Activated T-cell treated with anti-CD3 and anti-CD28 coated beads, Interleukin-2, amount 50 U/mL, for 72 hours (primary cell): ENCODE measurements around the gene NFIX. TPM values are rescaled to one million over a fixed set of nuclear protein-coding genes. Genes with fewer than 3 reads are reported as not detected.

Source experiments
- ATAC-seq, 2 donors: fragments of 150-1000 bp; cut with Tn5 transposase; replicated peaks in 1 of 2; 2 replicates each; pipeline ENCODE4 v1.10.0; 2021; ENCODE audit warnings: moderate library complexity in 2 of 2, mild to moderate bottlenecking in 1 of 2
- DNase-seq, 2 donors: peaks; one replicate each; pipeline ENCODE4 v3.0.0; 2021 to 2022; ENCODE audit warnings: mixed read lengths in 1 of 2
- H3K27ac Mint-ChIP-seq: one replicate; pipeline ENCODE4 v1.8.0; 2022; ENCODE audit warnings: mild to moderate bottlenecking, moderate library complexity, mixed read lengths
- H3K27me3 Mint-ChIP-seq: one replicate; pipeline ENCODE4 v1.8.0; 2022; ENCODE audit warnings: low read depth, mixed read lengths
- H3K36me3 Mint-ChIP-seq, 2 donors: one replicate each; pipeline ENCODE4 v1.8.0; 2022; ENCODE audit warnings: mixed read lengths in 2 of 2, mild to moderate bottlenecking in 1 of 2; ENCODE audit not compliant: insufficient read depth in 2 of 2
- H3K4me1 Mint-ChIP-seq: one replicate; pipeline ENCODE4 v1.8.0; 2022; ENCODE audit warnings: low read depth, mixed read lengths
- H3K4me3 Mint-ChIP-seq, 2 donors: one replicate each; pipeline ENCODE4 v1.8.0; 2022; ENCODE audit warnings: mild to moderate bottlenecking in 2 of 2, mixed read lengths in 2 of 2, moderate library complexity in 2 of 2
- H3K9me3 Mint-ChIP-seq, 2 donors: one replicate each; pipeline ENCODE4 v1.8.0; 2022; ENCODE audit warnings: mixed read lengths in 2 of 2
- total RNA-seq, 2 donors: library from RNA; stranded (reverse); gene quantifications; one replicate each; pipeline ENCODE4 v1.2.3, GENCODE V29; 2022

Gene NFIX
- total RNA-seq, 2 donors from 2014 or later: 2.2 to 2.8 TPM

DNA sequence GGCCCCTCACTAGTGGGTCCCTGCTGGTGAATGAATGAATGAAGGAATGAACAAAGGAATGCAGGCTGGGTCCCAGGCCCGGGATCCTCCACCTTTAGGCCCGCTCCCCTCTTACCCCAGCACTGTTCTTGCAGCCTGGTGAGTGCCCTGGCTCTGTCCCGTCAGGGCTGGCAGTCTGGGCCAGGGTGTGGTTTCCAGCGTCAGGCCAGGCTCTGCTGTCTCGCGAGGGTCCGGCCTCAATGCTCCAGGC, 107.1 kb downstream of the NFIX start:
- no peak overlapping the region for H3K27ac Mint-ChIP-seq
- peak overlapping the region; percentile 67 to 78 for H3K4me3 Mint-ChIP-seq
- H3K9me3 Mint-ChIP-seq: peaks cover 0 to 5% of the 10 kb centered on the region in 2 donors
- peaks cover 43% of the 10 kb centered on the region for H3K4me1 Mint-ChIP-seq
- DNase-seq: no peak
- peaks cover 12% of the 10 kb centered on the region for H3K27me3 Mint-ChIP-seq
- peaks cover 0 to 5% of the 10 kb centered on the region in 2 donors for H3K36me3 Mint-ChIP-seq
- ATAC-seq: no peak

- ATAC-seq (peak in 1 of 2 donors; percentile 19), DNase-seq (peak in 1 of 2 donors; percentile 65)
- peaks cover 3 to 5% of the 10 kb centered on the region in 2 donors for H3K36me3 Mint-ChIP-seq
- no peak within 1 kb of the TSS for H3K27ac Mint-ChIP-seq
- peaks cover 0 to 5% of the 10 kb centered on the region in 2 donors for H3K9me3 Mint-ChIP-seq
- peak within 1 kb of the TSS; percentile 78 for H3K4me3 Mint-ChIP-seq
- H3K4me1 Mint-ChIP-seq: peaks cover 42% of the 10 kb centered on the region
- peaks cover 10% of the 10 kb centered on the region for H3K27me3 Mint-ChIP-seq
Observed at GRCh38 chr19:13102666-13103580, 107.6 kb downstream of the NFIX start, which contains the start of gene LYL1. TSS of gene LYL1 (minus strand) at chr19:13102858. CDS start at chr19:13101171, 1,687 bp downstream.

GRCh38 chr19:13103581-13104359, 108.5 kb downstream of the NFIX start:
- Mint-ChIP-seq H3K36me3 (peaks cover 3 to 5% of the 10 kb centered on the region in 2 donors), H3K9me3 (peaks cover 0 to 5% of the 10 kb centered on the region in 2 donors), H3K27ac (no peak overlapping the region), H3K4me1 (peaks cover 34% of the 10 kb centered on the region), H3K27me3 (peaks cover 1% of the 10 kb centered on the region), H3K4me3 (peak overlapping the region; percentile 95 to 97)
- DNase-seq (no peak), ATAC-seq (no peak)

GRCh38 chr19:13104360-13104847, 109.1 kb downstream of the NFIX start:
- ATAC-seq (peak; percentile 43 to 44), DNase-seq (peak; percentile 79 to 83)
- H3K9me3 Mint-ChIP-seq: peaks cover 0 to 5% of the 10 kb centered on the region in 2 donors
- H3K4me3 Mint-ChIP-seq: peak overlapping the region; percentile 95 to 97
- peak overlapping the region; percentile 76 for H3K27ac Mint-ChIP-seq
- H3K4me1 Mint-ChIP-seq: peaks cover 29% of the 10 kb centered on the region
- H3K27me3 Mint-ChIP-seq: no peaks in the 10 kb centered on the region
- peaks cover 3 to 5% of the 10 kb centered on the region in 2 donors for H3K36me3 Mint-ChIP-seq

DNA sequence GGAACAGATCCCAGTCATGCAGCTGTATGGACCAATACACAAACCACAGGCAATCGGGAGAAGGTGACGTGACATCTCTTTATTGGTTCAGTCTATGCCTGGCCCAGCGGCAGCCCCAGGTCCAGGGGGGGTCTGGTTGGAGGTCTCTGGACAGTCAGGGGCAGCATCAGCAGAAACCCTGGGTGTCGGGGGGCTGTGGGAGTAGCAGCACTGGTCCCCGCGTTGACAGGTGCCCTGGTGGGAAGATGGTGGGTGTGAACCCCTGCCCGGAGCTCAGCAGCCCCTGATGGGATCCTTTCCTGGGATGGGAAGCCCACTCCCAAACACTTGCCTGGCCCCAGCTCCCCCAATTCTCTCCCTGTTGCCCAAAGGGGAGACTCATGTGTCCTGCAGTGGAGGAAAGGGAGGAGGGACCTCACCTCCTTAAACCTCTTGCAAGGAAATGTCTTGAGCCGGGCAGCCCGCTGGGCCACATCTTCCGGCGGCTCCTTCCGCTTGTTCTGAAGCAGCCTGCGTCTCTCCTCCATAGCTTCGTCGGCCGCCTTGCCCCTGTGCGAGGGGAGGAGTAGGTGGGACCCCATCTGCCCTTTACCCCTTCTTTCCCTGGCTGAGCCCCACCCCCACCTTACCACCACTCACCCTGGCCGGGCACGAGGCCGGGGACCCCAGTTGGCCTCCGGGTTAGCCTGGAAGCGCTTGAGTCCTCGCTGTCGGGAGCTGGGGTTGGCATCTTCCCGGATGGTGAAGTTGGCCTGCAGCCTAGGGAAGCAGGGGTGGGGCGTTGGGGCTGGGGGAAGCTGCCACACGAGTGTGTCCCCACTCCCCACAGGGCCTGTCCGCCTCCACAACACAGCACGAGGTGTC, 109.8 kb downstream of the NFIX start:
- peak overlapping the region; percentile 76 for H3K27ac Mint-ChIP-seq
- no peaks in the 10 kb centered on the region for H3K27me3 Mint-ChIP-seq
- DNase-seq (peak in 1 of 2 donors; percentile 51), ATAC-seq (peak; percentile 10 to 20)
- H3K4me1 Mint-ChIP-seq: peaks cover 22% of the 10 kb centered on the region
- peaks cover 0 to 3% of the 10 kb centered on the region in 2 donors for H3K9me3 Mint-ChIP-seq
- H3K36me3 Mint-ChIP-seq: peaks cover 2 to 3% of the 10 kb centered on the region in 2 donors
- H3K4me3 Mint-ChIP-seq: peak overlapping the region; percentile 95 to 97

DNA sequence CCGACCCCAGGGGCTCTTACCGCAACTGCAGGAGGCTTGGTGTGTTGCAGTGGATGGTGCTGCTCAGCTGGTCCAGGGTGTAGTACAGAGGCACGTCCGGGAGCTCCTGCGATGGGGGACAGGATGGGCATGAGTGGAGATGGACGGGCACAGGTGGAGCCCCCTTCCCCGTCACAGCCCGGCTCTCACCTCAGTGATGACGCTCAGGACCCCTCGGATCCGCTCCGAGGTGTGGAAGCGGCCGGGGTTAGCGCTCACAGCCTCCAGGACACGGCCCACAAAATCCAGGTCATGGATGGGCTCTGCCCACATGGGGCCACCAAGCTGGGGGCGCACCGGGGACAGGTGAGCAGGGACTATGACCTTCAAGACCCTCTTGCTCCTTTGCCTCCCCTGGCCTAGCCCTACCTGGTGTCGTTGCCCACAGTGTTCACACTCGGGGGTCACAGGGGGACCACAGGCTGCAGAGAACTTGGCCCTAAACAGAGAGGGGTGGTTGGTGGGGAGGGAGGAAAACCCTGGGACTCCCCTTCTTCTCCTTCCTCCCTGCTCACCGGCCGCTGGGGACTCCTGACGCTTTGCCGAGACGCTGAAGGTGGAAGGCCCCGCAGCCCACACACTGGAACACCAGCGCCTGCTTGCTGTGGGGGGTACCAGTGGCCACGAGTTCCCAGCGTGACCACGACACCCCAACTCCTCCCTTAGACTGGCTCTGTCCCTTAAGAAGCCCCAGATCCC, 114.3 kb downstream of the NFIX start:
- Mint-ChIP-seq H3K36me3 (peaks cover 0 to 3% of the 10 kb centered on the region in 2 donors), H3K27me3 (no peaks in the 10 kb centered on the region), H3K4me1 (no peaks in the 10 kb centered on the region), H3K4me3 (no peak overlapping the region), H3K9me3 (no peaks in the 10 kb centered on the region), H3K27ac (no peak overlapping the region)
- DNase-seq (no peak), ATAC-seq (no peak)

GRCh38 chr19:13110099-13110610, 114.9 kb downstream of the NFIX start:
- Mint-ChIP-seq H3K36me3 (peaks cover 0 to 3% of the 10 kb centered on the region in 2 donors), H3K9me3 (no peaks in the 10 kb centered on the region), H3K27ac (no peak overlapping the region), H3K4me1 (peaks cover 3% of the 10 kb centered on the region), H3K4me3 (no peak overlapping the region), H3K27me3 (no peaks in the 10 kb centered on the region)
- ATAC-seq (no peak), DNase-seq (no peak)

GRCh38 chr19:13112555-13112954, 117.3 kb downstream of the NFIX start:
- no peaks in the 10 kb centered on the region for H3K9me3 Mint-ChIP-seq
- peaks cover 2 to 3% of the 10 kb centered on the region in 2 donors for H3K36me3 Mint-ChIP-seq
- H3K27ac Mint-ChIP-seq: no peak overlapping the region
- ATAC-seq (no peak), DNase-seq (no peak)
- H3K4me3 Mint-ChIP-seq: no peak overlapping the region
- peaks cover 13% of the 10 kb centered on the region for H3K4me1 Mint-ChIP-seq
- H3K27me3 Mint-ChIP-seq: no peaks in the 10 kb centered on the region

DNA sequence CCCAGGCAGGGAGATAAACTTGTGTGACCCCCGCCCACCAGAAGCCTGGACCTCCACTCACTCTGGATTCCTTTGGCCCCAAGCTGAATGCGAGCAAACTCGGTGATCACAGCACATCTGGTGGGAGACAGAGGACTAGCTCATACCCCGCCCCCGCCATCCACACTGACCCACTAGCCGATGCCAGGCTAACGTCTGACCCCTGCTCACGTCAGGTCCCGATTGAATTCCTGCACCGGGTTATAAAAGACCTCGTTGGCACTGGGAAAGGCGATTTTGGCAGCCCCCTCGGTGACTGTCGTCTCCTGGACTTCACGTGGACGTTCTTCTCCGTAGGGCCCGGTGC, 120.6 kb downstream of the NFIX start:
- Mint-ChIP-seq H3K9me3 (no peaks in the 10 kb centered on the region), H3K27me3 (no peaks in the 10 kb centered on the region), H3K27ac (peak overlapping the region; percentile 92), H3K4me1 (peaks cover 34% of the 10 kb centered on the region), H3K4me3 (peak overlapping the region; percentile 92), H3K36me3 (peaks cover 0 to 3% of the 10 kb centered on the region in 2 donors)
- no peak for DNase-seq
- ATAC-seq: no peak

DNA sequence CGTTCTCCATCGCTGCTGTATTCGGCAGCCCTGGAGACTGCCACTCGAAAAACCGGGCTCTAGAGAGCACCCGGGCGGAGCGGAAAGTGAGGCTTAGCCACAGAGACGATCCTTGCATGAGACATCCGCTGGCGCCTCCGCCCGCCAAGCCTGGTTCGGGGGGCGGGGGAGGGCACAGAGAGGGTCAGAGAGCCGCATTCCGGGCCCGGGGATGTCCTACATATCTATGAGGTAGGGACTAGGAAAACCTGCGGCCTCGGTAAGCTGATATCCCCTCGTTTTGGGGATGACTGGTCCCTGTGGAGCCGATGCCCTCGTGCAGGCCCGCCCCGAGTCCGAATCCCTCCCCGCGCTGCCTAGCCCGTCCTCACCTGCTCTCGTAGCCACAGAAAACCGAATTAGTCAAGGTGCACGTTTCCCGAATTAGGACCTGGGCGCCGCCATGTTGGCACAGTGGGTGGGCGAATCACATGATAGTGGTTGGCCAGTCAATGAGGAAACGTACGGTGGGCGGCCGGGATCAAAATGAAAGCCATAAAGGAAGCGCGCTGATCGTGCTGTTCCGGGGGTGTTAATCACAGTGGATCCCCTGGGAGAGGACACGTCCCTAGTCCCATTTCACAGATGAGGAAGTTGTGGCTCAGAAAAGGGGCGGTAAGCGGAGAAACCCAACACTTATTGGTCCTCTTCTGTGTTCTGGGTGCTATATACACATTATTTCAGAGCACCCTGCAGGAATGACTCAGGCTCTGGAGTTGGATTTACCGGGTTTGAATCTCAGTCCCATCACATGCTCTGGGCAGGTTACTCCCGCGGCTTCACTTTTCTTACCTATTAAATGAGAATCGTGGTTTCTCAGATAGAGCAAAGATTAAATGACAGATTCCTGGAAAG, 121.3 kb downstream of the NFIX start, which contains the start of gene TRMT1:
Gene TRMT1 (minus strand): TSS at position 459 of the 894 bp plus-strand sequence. CDS start 341 bp downstream, at position 118.
- H3K36me3 Mint-ChIP-seq: peaks cover 0 to 3% of the 10 kb centered on the region in 2 donors
- ATAC-seq: peak; percentile 61 to 67
- H3K9me3 Mint-ChIP-seq: no peaks in the 10 kb centered on the region
- peak within 1 kb of the TSS; percentile 92 for H3K27ac Mint-ChIP-seq
- no peaks in the 10 kb centered on the region for H3K27me3 Mint-ChIP-seq
- peak; percentile 89 to 94 for DNase-seq
- peak within 1 kb of the TSS; percentile 92 for H3K4me3 Mint-ChIP-seq
- peaks cover 41% of the 10 kb centered on the region for H3K4me1 Mint-ChIP-seq

- Mint-ChIP-seq H3K27me3 (no peaks in the 10 kb centered on the region), H3K36me3 (peaks cover 3 to 4% of the 10 kb centered on the region in 2 donors), H3K4me1 (peaks cover 48% of the 10 kb centered on the region), H3K27ac (peak overlapping the region; percentile 92), H3K9me3 (no peaks in the 10 kb centered on the region), H3K4me3 (peak overlapping the region; percentile 92)
- DNase-seq: no peak
- ATAC-seq: peak; percentile 3 to 14
Observed at GRCh38 chr19:13117176-13117771, 122.0 kb downstream of the NFIX start.
